ENCODE measurements around the gene CYB5A. TPM values are rescaled to one million over a fixed set of nuclear protein-coding genes. Genes with fewer than 3 reads are reported as not detected.

The CYB5A gene
- total and polyA plus RNA-seq, 9 of the 15 experiments (the other 6 are each of a cell fraction or from before 2014, with no cell fraction given) = 11.9 to 22.6 (median 14.1) TPM

- no peaks in the 10 kb centered on the region for H4K20me1 ChIP-seq (replicated peaks; ENCODE audit: control insufficient read depth, insufficient read depth, low read length)
- BruUV-seq (replicated peaks) = no TSS peak
- no peaks in the 10 kb centered on the region for H3K27me3 ChIP-seq (ENCODE audit: control insufficient read depth in 2 of 2, insufficient read depth in 2 of 2, low read length in 2 of 2)
- H3K79me2 ChIP-seq (ENCODE audit: control insufficient read depth, insufficient read depth, low read length) = no peaks in the 10 kb centered on the region
- ChIA-PET POLR2A (no interaction called here), CTCF (ENCODE audit: low intra/inter-chr PET ratio) (no interaction called here)
- TF ChIP-seq RHOXF2B (CRISPR knock-in tag; conservative IDR thresholded peaks at IDR 0.05) (no peak), JUN (IDR thresholded peaks at IDR 0.05; ENCODE audit: borderline replicate concordance, low read depth, low read length) (peak; percentile 25; the same call in 1 of the 2 replicates), JUN (CRISPR knock-in tag; IDR thresholded peaks at IDR 0.05; ENCODE audit: borderline replicate concordance) (no peak), ZNF830 (CRISPR knock-in tag; IDR thresholded peaks at IDR 0.05) (no peak), JUND (IDR thresholded peaks at IDR 0.05; ENCODE audit: borderline replicate concordance, low read depth, low read length) (peak; percentile 52; the same call in 1 of the 2 replicates), JUND (tag; IDR thresholded peaks at IDR 0.05; ENCODE audit: borderline replicate concordance, low read depth, low read length) (peak; percentile 33; the same call in 1 of the 3 replicates), NCOA6 (IDR thresholded peaks at IDR 0.05) (no peak), FOSL1 (tag; conservative IDR thresholded peaks at IDR 0.05) (peak; percentile 58), MEIS2 (IDR thresholded peaks at IDR 0.05; ENCODE audit: partially characterized antibody) (peak; percentile 19), SNRNP70 (optimal IDR thresholded peaks at IDR 0.05; ENCODE audit: low read depth, low read length) (no peak), HNRNPLL (IDR thresholded peaks at IDR 0.05; ENCODE audit: low read depth, low read length, poor library complexity, severe bottlenecking) (peak; percentile 59), TARDBP (IDR thresholded peaks at IDR 0.05) (no peak), ARNT (IDR thresholded peaks at IDR 0.05) (no peak), BHLHE40 (IDR thresholded peaks at IDR 0.05; ENCODE audit: low read length) (no peak), MEF2A (IDR thresholded peaks at IDR 0.05; ENCODE audit: control insufficient read depth, low read depth, low read length) (no peak)
- DNase-seq (ENCODE audit: extremely low read depth in 1 of 4, low spot score in 3 of 4) = no peak
- no peak overlapping the region for H3K4me2 ChIP-seq (ENCODE audit: insufficient read depth, low read length)
- 0 out of 3 replicates have a peak overlapping the region, but pooled peaks have one; percentile 13 for H3K27ac ChIP-seq (ENCODE audit: extremely low read depth, low read depth, low read length)
- no peaks in the 10 kb centered on the region for H3K36me3 ChIP-seq (ENCODE audit: control insufficient read depth, insufficient read depth, low read length)
- in situ Hi-C loops (cut with MboI) = no loop called here
- intact Hi-C loops (cut with micrococcal nuclease) = no loop called here
- H2AFZ ChIP-seq (ENCODE audit: low read depth, low read length) = peak overlapping the region; percentile 75
- H3K4me1 ChIP-seq (replicated peaks in 1 of 2; ENCODE audit: control insufficient read depth in 2 of 2, insufficient read depth in 2 of 2, low read length in 2 of 2) = peaks cover 3 to 34% of the 10 kb centered on the region in 2 experiments; a peak in 4 of 5 replicates
- no peak overlapping the region for H3K4me3 ChIP-seq
- no peaks in the 10 kb centered on the region for H3K9me1 ChIP-seq (ENCODE audit: control insufficient read depth, insufficient read depth, low read length)
- ATAC-seq = peak; percentile 55; the same call in 2 of the 3 replicates
- H3K9me3 ChIP-seq (replicated peaks; ENCODE audit: control insufficient read depth, insufficient read depth, low read depth, low read length) = no peaks in the 10 kb centered on the region
- H3K9ac ChIP-seq (ENCODE audit: insufficient read depth in 1 of 2, low read depth in 2 of 2, low read length in 2 of 2) = no peak overlapping the region
- no peak for FAIRE-seq
- WGBS (ENCODE audit: insufficient coverage, low coverage, missing lambda C conversion rate) = 17% methylated on average over 9 of the region's 9 CpGs
Observed at GRCh38 chr18:74266161-74266560, 25.6 kb downstream of the CYB5A start.
